Measurements from ENCODE around the gene ABCB11.

ABCB11 gene

DNA sequence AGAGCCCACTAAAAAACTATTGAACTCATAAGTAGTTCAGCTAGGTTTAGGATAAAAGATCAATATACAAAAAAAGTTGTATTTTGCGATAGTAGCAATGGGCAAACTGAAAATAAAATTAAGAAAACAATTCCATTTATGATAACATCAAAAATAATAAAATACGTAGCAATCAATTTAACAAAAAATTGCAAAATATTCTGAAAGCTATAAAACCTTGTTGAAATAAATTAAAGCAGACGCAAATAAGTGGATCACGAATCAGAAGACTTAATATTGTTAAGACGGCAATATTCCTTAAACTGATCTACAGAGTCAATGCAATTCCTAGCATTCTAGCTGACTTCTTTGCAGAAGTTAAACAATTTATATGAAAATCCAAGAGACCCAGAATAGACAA lies 24.5 kb downstream of the ABCB11 start:
- DNase-seq = no peak

DNA sequence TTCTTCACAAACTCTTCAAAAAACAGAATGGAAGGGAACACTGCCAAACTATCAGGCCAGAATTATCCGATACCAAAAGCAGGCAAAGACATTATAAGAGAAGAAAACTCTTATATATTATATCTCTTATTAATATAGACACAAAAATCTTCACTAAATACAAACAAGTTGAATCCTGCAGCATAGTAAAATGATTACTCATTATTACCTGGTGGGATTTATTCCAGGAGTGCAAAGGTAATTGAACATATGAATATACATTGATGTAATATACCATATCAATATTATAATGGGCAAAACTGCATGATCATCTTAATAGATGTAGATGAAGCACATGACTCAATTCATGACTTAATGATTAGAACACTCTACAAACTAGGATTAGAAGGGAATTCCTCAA lies 25.1 kb downstream of the ABCB11 start:
- DNase-seq = no peak

DNA sequence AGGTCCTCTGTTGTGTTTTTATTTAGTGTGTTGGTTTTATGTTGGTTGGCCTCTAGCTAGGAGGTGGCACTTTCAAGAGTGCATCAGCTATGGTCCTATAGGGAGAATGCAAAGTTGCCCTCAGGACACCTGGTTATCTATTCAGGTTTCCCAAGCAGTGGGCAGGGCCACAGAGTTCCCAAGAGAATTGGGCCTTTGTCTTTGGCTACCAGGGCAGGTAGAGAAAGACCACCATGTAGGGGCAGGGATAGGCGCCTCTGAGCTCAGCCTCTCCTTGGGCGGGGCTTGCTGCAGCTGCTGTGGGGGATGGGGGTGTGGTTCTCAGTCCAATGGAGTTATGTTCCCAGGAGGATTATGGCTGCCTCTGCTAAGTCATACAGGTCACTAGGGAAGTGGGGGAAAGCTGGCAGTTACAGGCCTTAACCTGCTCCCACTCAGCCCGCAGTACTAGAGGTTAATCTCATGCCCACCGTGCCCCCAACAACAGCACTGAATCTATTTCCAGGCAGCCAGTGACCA lies 26.0 kb downstream of the ABCB11 start:
- no peak for DNase-seq

DNA sequence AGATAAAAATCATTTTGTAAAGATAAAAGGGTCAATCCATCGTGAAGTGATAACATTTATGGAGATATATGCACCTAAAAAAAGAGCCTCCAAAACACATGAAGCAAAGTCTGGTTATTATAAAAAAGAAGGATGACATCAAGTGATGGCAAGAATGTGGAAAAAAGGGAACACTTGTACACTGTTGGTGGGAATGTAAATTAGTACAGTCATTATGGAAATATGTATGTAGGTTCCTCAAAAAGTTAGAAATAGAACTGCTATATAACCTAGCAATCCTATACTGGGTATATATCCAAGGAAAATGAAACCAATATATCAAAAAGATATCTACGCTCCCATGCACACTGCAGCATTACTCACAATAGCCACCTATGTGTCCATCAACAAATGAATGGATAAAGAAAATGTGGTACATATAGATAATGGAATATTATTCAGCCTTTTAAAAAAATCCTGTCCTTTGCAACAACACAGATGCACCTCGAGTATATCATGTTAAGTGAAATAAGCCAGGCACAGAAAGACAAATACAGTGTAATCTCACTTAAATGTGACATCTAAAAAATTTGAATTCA lies 28.9 kb downstream of the ABCB11 start:
- no peak for DNase-seq

GRCh38 chr2:169001116-169001815 lies 29.9 kb downstream of the ABCB11 start:
- DNase-seq = no peak

DNA sequence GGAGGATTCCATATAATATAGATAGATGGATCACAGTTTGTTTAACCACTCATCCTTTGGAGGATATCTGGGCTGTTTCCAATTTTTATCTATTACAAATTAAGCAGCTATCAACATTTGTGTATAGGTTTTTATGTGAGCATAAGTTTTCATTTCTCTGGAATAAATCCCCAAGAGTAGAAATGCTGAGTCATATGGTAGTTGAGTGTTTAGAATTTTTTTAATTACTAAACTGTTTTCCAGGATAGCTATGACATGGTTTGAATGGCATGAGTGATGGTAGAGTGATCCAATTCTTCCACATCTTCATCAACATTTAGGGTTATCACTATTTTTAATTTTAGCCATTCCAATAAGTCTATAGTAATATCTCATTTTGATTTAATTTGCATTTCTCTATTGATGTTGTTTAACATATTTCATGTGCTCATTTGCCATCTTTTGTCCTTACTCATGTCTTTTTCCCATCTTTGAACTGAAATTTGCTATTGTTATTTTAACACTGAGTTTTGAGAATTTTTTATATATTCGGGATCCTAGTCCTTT lies 31.4 kb downstream of the ABCB11 start:
- DNase-seq = no peak

DNA sequence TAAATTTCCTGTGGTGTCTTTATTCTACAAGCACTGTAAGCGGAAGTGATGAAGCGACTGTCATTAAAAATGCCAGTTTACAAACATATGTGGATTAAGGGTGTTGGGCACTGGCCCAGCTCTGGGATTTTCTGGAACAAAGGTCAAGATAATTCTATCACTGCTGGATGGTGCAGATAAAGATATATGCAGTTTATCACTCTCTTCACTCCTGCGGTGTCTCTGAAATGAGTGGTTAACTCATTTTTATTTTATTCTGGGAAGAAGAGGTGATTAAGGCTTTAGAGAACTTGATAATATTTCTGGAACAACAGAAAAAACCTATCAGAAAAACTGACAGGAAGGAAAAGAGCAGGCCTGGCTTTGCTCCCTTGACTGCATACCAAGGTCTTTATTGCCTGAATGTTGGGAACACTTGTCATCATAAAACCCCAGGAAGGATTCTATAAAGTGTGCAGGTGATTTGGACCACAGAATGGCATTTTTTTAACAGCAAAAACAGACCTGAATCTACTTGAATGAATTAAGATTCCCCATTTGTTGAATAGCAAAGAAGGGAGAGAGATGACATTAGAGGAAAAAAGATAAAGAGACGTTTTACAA lies 32.4 kb downstream of the ABCB11 start:
- no peak for DNase-seq

- no peak for DNase-seq
Measured at GRCh38 chr2:168997794-168998193, 33.3 kb downstream of the ABCB11 start.

DNA sequence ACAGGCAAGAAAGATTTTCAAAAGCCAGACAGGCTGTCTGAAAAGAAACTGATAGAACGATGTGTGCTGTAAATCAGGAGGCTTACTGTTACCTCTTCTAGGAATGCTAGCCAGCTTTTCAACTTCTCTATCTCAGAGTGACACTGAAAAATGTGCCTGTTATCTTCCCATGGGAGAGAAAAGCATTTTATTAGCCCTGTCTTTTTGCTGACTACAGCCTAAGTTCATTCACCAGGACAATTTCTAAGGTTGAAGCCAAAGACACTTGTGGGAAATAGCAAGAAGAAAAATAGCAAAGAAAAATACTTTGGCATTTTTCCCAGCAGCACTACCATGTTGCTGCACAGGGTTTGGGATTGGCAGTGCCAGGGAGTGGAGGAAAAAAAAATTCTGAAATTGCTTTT lies 34.0 kb downstream of the ABCB11 start:
- DNase-seq = no peak

DNA sequence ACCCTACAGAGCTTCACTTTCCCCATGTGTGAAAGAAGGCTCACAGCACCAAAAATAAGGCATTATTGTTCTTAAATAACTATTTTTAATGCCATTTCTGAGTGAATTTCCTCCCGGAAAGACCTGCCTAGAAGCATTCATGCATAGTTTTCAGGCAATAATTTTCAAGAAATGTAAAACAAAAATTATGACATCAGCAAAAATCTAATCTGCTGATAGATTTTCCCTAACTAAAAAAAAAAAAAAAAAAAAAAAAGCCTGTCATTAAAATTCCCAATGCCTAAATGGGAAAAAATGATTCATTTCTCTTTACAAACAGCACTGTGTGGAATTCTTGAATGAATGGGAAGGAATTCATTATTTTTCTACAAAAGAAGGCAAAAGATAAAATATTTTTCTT lies 35.4 kb downstream of the ABCB11 start:
- DNase-seq = no peak

GRCh38 chr2:168993538-168993937 lies 37.6 kb downstream of the ABCB11 start:
- DNase-seq = no peak

- DNase-seq = no peak
Measured at GRCh38 chr2:168992591-168993349, 38.4 kb downstream of the ABCB11 start.

GRCh38 chr2:168992026-168992425 lies 39.1 kb downstream of the ABCB11 start:
- no peak for DNase-seq

DNA sequence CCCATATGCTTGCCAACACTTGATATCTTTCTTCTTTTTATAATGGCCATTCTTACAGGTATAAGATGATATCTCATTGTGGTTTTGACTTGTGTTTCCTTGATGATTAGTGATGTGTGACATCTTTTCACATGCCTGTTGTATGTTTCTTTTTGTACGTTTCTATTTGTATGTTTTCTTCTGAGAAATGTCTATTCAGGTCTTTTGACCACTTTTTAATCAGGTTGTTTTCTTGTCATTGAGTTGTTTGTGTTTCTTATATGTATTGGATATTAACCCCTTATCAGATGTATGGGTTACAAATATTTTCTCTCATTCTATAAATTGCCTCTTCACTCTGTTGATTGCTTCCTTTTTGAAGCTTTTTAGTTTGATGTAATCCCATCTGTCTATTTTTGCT lies 42.4 kb downstream of the ABCB11 start:
- DNase-seq = no peak

DNA sequence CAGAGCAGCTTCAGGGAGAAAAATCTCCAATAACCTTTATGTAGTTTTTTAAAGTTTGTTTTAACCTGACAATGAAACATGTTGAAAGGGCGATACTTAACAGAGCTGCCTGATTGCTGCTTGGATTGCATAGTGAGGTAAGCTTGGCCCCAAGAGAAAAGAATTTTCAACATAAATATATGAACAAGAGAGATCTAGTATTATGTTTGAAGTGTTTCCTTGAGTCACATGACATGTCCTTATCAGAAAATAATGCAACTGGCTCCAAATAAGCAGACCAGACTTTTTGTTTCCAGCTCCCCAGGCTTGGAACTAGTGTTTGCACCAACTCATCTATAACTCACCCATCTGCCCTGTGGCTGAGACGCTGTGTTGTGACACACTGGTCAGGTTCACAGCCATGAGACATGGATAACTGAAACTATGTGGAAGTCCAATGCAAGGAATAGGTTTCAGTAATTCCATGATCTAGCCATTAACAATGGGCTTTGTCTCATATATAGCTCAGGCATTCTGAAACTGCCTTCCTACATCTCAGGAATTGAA lies 44.7 kb downstream of the ABCB11 start:
- DNase-seq = no peak

DNA sequence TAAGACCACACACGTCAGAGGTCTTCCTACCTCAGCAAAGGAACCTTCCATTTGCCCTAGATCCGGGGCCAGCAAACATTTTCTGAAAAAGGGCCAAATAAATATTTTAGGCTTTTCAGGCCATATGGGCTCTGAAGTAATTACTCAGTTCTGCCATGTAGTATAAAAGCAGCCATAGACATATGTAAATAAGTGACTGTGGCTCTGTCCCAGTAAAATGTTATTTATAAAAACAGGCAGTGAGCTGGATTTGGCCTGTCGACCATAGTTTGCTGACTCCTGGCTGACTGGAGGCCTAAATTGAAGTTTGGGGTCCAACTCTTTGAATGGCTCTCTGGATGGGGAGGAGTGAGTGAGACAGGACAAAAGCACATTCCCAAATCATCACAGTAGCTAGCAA lies 49.5 kb downstream of the ABCB11 start:
- DNase-seq = no peak

DNA sequence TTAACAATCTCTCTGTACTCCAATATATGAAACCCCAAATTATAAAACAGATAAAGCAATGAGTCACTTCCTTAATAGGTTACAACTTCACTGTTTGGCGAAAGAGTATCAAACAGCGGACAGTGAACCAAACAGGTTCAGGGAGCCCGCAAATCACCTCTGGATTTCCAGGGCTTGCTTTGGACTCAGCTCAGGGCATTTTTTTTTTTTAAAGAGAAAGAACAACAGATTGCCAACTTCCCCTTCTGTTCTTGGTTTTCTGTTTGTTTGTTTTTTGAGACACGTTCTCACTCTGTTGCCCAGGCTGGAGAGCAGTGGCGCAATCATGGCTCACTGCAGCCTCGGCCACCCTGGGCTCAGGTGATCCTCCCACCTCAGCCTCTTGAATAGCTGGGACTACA lies 52.7 kb downstream of the ABCB11 start:
- DNase-seq = no peak

DNA sequence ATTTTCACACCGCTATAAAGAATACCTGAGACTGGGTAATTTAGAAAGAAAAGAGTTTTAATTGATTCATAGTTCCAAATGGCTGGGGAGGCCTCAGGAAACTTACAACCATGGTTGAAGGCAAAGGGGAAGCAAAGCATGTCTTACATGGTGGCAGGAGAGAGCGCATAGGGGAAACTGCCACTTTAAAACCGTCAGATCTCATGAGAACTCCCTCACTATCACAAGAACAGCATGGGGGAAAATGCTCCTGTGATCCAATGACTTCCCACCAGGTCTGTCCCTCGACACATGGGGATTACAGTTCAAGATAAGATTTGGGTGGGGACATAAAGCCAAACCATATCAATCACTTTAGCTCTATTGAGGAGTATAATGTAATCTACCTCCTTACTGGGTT lies 53.5 kb downstream of the ABCB11 start:
- no peak for DNase-seq

GRCh38 chr2:168976034-168976654 lies 55.0 kb downstream of the ABCB11 start:
- no peak for DNase-seq

DNA sequence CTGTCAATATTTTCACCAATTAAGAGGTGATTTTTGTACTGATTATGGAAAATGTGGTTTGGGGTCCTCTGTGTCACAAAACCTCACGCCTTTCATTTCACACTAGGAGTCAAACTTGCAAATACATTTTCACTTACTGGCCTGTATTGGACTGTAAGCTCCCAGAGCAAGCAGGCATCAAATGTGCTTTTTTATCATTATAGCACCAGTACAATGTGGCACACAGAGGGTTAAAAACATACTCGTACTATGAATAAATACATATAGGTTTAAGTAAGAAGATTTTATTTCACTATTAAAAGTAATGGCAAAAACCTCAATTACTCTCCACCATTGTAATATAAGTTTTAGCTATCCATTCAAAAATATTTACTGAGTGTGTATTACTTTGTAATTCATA lies 56.7 kb downstream of the ABCB11 start:
- no peak for DNase-seq

GRCh38 chr2:168971261-168971660 lies 59.9 kb downstream of the ABCB11 start:
- DNase-seq = no peak

DNA sequence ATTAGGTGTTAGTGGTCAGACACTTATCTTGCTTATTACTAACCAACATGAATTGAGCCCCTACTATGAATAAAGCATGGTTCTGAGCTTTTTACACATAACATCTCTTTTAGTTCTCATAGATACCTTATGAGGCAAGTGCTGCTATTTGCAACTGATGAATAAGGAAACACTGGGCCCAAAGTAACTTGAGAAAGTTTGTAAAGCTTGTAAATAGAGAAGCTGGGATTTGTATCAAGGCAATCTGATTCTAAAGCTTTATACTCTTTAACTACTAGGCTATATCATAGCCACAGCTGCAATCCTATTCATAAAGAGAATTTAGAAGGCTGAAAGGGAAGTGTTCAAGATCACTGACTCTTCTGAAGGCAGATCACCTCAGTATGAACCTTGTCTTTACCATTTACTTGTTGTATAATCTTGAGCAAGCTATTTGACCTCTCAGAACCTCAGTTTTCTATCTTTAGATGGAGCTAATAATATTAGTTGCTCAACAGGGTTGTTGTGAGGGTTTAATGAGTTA lies 60.4 kb downstream of the ABCB11 start:
- DNase-seq = no peak
